Mesendoderm (in vitro differentiated cells): Measurements from ENCODE around the gene MUC12.

ENCODE experiments used
- DNase-seq: peaks from one replicate; pipeline ENCODE4 v3.0.0; 2013
- H2AK5ac ChIP-seq: 2 replicates; pipeline ENCODE4 v1.6.1; 2013; ENCODE audit warnings: low read length, inconsistent platforms
- H2BK120ac ChIP-seq: 2 replicates; pipeline ENCODE4 v1.6.1; 2013; ENCODE audit warnings: low read depth, mild to moderate bottlenecking, low read length, moderate library complexity, mixed read lengths
- H2BK15ac ChIP-seq: replicated peaks from 2 replicates; pipeline ENCODE4 v1.6.1; 2013; ENCODE audit warnings: low read depth, mild to moderate bottlenecking, moderate library complexity
- H2BK5ac ChIP-seq: 2 replicates; pipeline ENCODE4 v1.6.1; 2013; ENCODE audit warnings: low read length, inconsistent platforms
- H3K18ac ChIP-seq: 2 replicates; pipeline ENCODE4 v1.6.1; 2013; ENCODE audit warnings: mild to moderate bottlenecking, low read length, mixed read lengths
- H3K23ac ChIP-seq: one replicate; pipeline ENCODE4 v1.6.1; 2013; ENCODE audit warnings: low read length
- H3K27ac ChIP-seq: 2 replicates; pipeline ENCODE4 v1.5.1; 2013; ENCODE audit warnings: low read depth, mild to moderate bottlenecking, inconsistent platforms, low read length, moderate library complexity
- H3K27me3 ChIP-seq: 2 replicates; pipeline ENCODE4 v1.6.1; 2013; ENCODE audit warnings: low read length, control low read depth, mild to moderate bottlenecking, inconsistent platforms; ENCODE audit not compliant: insufficient read depth, poor library complexity
- H3K36me3 ChIP-seq: 2 replicates; pipeline ENCODE4 v1.6.1; 2013; ENCODE audit warnings: low read length, inconsistent platforms; ENCODE audit not compliant: control insufficient read depth, insufficient read depth
- H3K4ac ChIP-seq: one replicate; pipeline ENCODE4 v1.6.1; 2013; ENCODE audit warnings: low read depth, mild to moderate bottlenecking, low read length, moderate library complexity
- H3K4me1 ChIP-seq: 2 replicates; pipeline ENCODE4 v1.6.1; 2013; ENCODE audit warnings: low read depth, low read length, inconsistent platforms; ENCODE audit not compliant: control insufficient read depth
- H3K4me2 ChIP-seq: 2 replicates; pipeline ENCODE4 v1.6.1; 2013; ENCODE audit warnings: low read length
- H3K4me3 ChIP-seq: 2 replicates; pipeline ENCODE4 v1.5.1; 2013; ENCODE audit warnings: mild to moderate bottlenecking, low read length
- H3K56ac ChIP-seq: one replicate; pipeline ENCODE4 v1.6.1; 2013; ENCODE audit warnings: low read length
- H3K79me1 ChIP-seq: 2 replicates; pipeline ENCODE4 v1.6.1; 2013; ENCODE audit warnings: low read length, inconsistent platforms
- H3K79me2 ChIP-seq: 2 replicates; pipeline ENCODE4 v1.6.1; 2013; ENCODE audit warnings: mild to moderate bottlenecking, low read length; ENCODE audit not compliant: control insufficient read depth, insufficient read depth
- H3K9ac ChIP-seq: 2 replicates; pipeline ENCODE4 v1.6.1; 2013; ENCODE audit warnings: low read length, inconsistent platforms
- H4K5ac ChIP-seq: one replicate; pipeline ENCODE4 v1.6.1; 2013; ENCODE audit warnings: low read length
- H4K8ac ChIP-seq: one replicate; pipeline ENCODE4 v1.6.1; 2013; ENCODE audit warnings: low read depth, mild to moderate bottlenecking, control low read depth, low read length, moderate library complexity
- WGBS: extraction: QIAGEN DNeasy Blood & Tissue Kit; methylation state at CpG from one replicate; pipeline ENCODE4 v1.1.7; 2013; ENCODE audit warnings: low lambda C conversion rate, missing lambda C conversion rate; ENCODE audit not compliant: insufficient coverage; ENCODE audit errors: extremely low coverage; 5-methylcytosine and 5-hydroxymethylcytosine counted together

Gene MUC12

DNA sequence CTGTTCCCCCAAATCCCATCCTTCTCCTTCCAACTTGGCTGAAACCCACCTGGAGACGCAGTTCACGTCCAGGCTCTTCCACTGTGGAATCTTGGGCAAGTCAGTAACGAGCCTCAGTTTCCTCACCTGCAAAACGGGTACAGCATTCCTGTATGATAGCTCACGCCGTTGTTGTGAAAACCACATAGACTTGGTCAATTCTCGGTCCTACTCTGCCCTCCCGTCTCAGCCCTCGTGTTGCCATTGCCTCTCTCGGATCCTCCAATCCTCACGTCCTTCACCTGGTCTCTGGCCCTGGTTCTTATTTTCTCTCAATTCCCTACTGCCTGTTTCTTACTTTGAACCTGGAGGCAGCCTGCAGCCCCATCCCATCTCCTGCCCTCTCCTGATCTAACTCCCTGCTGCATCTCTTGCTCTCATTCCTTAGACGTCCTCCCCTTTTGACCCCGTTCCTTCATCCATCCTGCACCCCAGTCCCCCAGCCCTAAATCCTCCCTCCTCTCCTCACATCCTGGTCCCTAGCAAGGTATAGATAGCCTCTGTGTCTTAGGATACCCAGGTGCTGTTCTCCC is 2.0 kb upstream of the MUC12 start:
- H3K9ac ChIP-seq = no peak overlapping the region
- H3K4me3 ChIP-seq = no peak overlapping the region
- H3K36me3 ChIP-seq = no peaks in the 10 kb centered on the region
- H3K23ac ChIP-seq = no peak overlapping the region
- H2BK15ac ChIP-seq = no peak overlapping the region
- H3K18ac ChIP-seq = no peak overlapping the region
- H4K8ac ChIP-seq = no peak overlapping the region
- peak; percentile 38 for DNase-seq
- H3K56ac ChIP-seq = peak overlapping the region; percentile 29
- H3K79me1 ChIP-seq = peaks cover 2% of the 10 kb centered on the region
- peaks cover 11% of the 10 kb centered on the region for H3K4me1 ChIP-seq
- no peaks in the 10 kb centered on the region for H3K27me3 ChIP-seq
- no peak overlapping the region for H3K4ac ChIP-seq
- H3K27ac ChIP-seq = no peak overlapping the region
- H2BK5ac ChIP-seq = no peak overlapping the region
- no peak overlapping the region for H3K4me2 ChIP-seq
- H3K79me2 ChIP-seq = no peaks in the 10 kb centered on the region
- no CpG with 5 or more reads among the region's 13 CpGs for WGBS
- no peak overlapping the region for H2BK120ac ChIP-seq
- peak overlapping the region; percentile 23 for H2AK5ac ChIP-seq
- H4K5ac ChIP-seq = no peak overlapping the region

GRCh38 chr7:100968031-100968430 is 1.3 kb upstream of the MUC12 start:
- Histone ChIP-seq H2BK120ac (no peak overlapping the region), H3K4me2 (no peak overlapping the region), H2BK5ac (no peak overlapping the region), H3K79me1 (peaks cover 2% of the 10 kb centered on the region), H3K23ac (no peak overlapping the region), H4K5ac (no peak overlapping the region), H3K27me3 (no peaks in the 10 kb centered on the region), H3K9ac (no peak overlapping the region), H3K4me3 (no peak overlapping the region), H3K56ac (peak overlapping the region; percentile 17), H3K27ac (no peak overlapping the region), H3K4me1 (peaks cover 11% of the 10 kb centered on the region), H3K36me3 (no peaks in the 10 kb centered on the region), H4K8ac (no peak overlapping the region), H3K79me2 (no peaks in the 10 kb centered on the region), H3K4ac (no peak overlapping the region), H2BK15ac (no peak overlapping the region), H3K18ac (no peak overlapping the region), H2AK5ac (no peak overlapping the region)
- no CpG with 5 or more reads among the region's 6 CpGs for WGBS
- DNase-seq = peak; percentile 52

GRCh38 chr7:100968650-100969049 is 715 bp upstream of the MUC12 start:
- Histone ChIP-seq H3K79me1 (peaks cover 2% of the 10 kb centered on the region), H3K79me2 (no peaks in the 10 kb centered on the region), H3K18ac (no peak overlapping the region), H2BK5ac (no peak overlapping the region), H3K27me3 (no peaks in the 10 kb centered on the region), H3K27ac (no peak overlapping the region), H3K56ac (no peak overlapping the region), H2BK120ac (no peak overlapping the region), H3K4me1 (peaks cover 11% of the 10 kb centered on the region), H4K8ac (no peak overlapping the region), H3K4me3 (no peak overlapping the region), H3K36me3 (no peaks in the 10 kb centered on the region), H3K4ac (no peak overlapping the region), H4K5ac (no peak overlapping the region), H3K4me2 (no peak overlapping the region), H2BK15ac (no peak overlapping the region), H2AK5ac (no peak overlapping the region), H3K23ac (no peak overlapping the region), H3K9ac (no peak overlapping the region)
- DNase-seq = no peak
- no CpG with 5 or more reads among the region's 3 CpGs for WGBS

DNA sequence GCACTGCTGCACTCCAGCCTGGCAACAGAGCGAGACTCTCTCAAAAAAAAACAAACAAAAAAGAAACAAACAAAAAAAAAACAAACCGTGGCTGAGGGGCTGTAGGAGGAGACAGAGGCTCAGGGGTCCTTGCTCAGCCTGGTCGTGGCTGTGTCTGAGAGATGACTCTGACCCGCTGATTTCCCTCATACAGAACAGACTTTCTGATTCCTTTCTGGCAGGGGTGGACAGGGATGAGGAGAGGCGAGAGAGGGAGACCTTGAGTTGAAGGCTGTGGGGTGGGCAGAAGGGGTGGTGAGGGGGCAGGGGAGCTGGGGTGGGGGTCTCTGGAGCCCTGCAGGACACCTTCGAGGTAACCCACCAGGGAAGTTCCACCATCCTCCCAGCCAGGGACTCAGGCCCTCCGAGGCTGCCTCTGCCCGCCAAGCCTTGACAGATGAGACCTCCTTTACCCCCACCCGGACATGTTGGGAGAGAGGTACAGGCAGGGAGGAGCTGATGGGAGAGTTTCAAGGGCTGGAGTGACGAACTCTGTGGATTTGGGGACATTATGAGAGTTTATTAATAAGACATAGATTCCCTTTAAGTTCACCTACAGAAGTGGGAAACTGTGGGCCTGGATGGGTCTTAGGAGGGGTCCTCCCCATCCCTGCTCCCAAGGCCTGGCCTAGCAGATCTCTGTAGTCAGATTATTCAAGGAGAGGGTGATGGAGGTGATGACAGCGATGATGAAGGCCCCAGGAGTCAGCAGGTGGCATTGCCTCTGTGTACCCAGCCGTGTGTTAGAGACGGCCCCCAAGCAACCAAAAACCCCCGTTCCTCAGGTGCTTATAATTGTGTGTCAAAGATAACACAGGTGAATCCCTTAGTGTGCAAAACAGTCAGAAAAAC is 2.0 kb downstream of the MUC12 start:
- Histone ChIP-seq H3K4me1 (peaks cover 2% of the 10 kb centered on the region), H3K36me3 (no peaks in the 10 kb centered on the region), H3K79me2 (no peaks in the 10 kb centered on the region)

DNA sequence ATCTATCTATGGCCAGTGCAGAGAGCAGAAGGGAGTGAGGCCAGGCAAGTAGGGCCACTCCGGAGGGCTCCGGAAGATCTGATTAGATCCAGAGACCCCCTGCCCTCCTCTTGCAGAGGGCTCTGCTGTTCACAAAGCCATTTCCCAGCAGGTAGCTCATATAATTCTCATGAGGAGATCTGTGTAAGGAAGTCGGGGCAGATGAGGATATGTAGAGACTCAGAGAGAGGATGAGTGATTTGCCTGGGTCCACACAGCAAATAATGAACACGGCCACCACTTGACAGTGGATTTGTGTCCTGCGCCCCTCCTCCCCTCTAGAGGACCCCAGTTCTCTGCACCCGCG is 2.6 kb downstream of the MUC12 start:
- H2BK15ac ChIP-seq = no peak overlapping the region
- WGBS = no CpG with 5 or more reads among the region's 7 CpGs
- peaks cover 2% of the 10 kb centered on the region for H3K4me1 ChIP-seq
- no peaks in the 10 kb centered on the region for H3K79me1 ChIP-seq
- H3K4me2 ChIP-seq = no peak overlapping the region
- H3K56ac ChIP-seq = no peak overlapping the region
- H3K36me3 ChIP-seq = no peaks in the 10 kb centered on the region
- H3K27ac ChIP-seq = no peak overlapping the region
- no peak overlapping the region for H3K4me3 ChIP-seq
- H4K8ac ChIP-seq = no peak overlapping the region
- no peak overlapping the region for H2AK5ac ChIP-seq
- DNase-seq = no peak
- H3K23ac ChIP-seq = no peak overlapping the region
- H3K4ac ChIP-seq = no peak overlapping the region
- no peaks in the 10 kb centered on the region for H3K27me3 ChIP-seq
- H2BK5ac ChIP-seq = no peak overlapping the region
- H3K18ac ChIP-seq = no peak overlapping the region
- no peak overlapping the region for H2BK120ac ChIP-seq
- H3K79me2 ChIP-seq = no peaks in the 10 kb centered on the region
- no peak overlapping the region for H4K5ac ChIP-seq
- no peak overlapping the region for H3K9ac ChIP-seq

More for the DNA sequence above, 2.0 kb downstream of the MUC12 start:
- Histone ChIP-seq H3K4ac (no peak overlapping the region), H2BK5ac (no peak overlapping the region), H3K4me3 (no peak overlapping the region), H2BK120ac (no peak overlapping the region), H3K27me3 (no peaks in the 10 kb centered on the region), H4K8ac (no peak overlapping the region), H4K5ac (no peak overlapping the region), H3K9ac (no peak overlapping the region), H3K56ac (no peak overlapping the region), H3K27ac (no peak overlapping the region), H2BK15ac (no peak overlapping the region), H3K18ac (no peak overlapping the region), H2AK5ac (no peak overlapping the region), H3K23ac (no peak overlapping the region), H3K4me2 (no peak overlapping the region), H3K79me1 (no peaks in the 10 kb centered on the region)
- no CpG with 5 or more reads among the region's 14 CpGs for WGBS
- no peak for DNase-seq
